Spleen (tissue), 11 donors: ENCODE measurements around the gene HOXB6. TPM values are rescaled to one million over a fixed set of nuclear protein-coding genes. Genes with fewer than 3 reads are reported as not detected.

ENCODE experiments used
- DNase-seq: peaks from one replicate; pipeline ENCODE4 v3.0.0-alpha.2; 2020
- H3K27ac ChIP-seq, 8 donors: fragments of 200-600 bp; sonication (generic) in 7 of 8; 1 replicate in 4 of 8; 2 replicates in 4 of 8; pipeline versions ENCODE4 v1.5.0 to v1.8.0; 2016 to 2021; ENCODE audit warnings: inconsistent platforms in 4 of 8, mild to moderate bottlenecking in 4 of 8, moderate library complexity in 1 of 8
- H3K27me3 ChIP-seq, 7 donors: fragments of 200-600 bp; sonication (generic) in 6 of 7; replicated peaks in 1 of 7; 1 replicate in 4 of 7; 2 replicates in 3 of 7; pipeline versions ENCODE4 v1.5.0 to v1.8.0; 2016 to 2021; ENCODE audit warnings: inconsistent platforms in 3 of 7, mild to moderate bottlenecking in 1 of 7
- H3K36me3 ChIP-seq, 6 donors: fragments of 200-600 bp; sonication (generic) in 5 of 6; 1 replicate in 4 of 6; 2 replicates in 2 of 6; pipeline versions ENCODE4 v1.5.0 to v1.8.0; 2016 to 2021; ENCODE audit warnings: inconsistent platforms in 2 of 6
- H3K4me1 ChIP-seq, 6 donors: fragments of 200-600 bp; sonication (generic) in 5 of 6; 1 replicate in 3 of 6; 2 replicates in 3 of 6; pipeline versions ENCODE4 v1.5.0 to v1.8.0; 2016 to 2021; ENCODE audit warnings: inconsistent platforms in 3 of 6
- H3K4me3 ChIP-seq, 8 donors: fragments of 200-600 bp; sonication (generic) in 7 of 8; 1 replicate in 4 of 8; 2 replicates in 4 of 8; pipeline versions ENCODE4 v1.5.0 to v1.8.0; 2016 to 2021; ENCODE audit warnings: inconsistent platforms in 4 of 8, mild to moderate bottlenecking in 4 of 8, moderate library complexity in 2 of 8
- H3K9me3 ChIP-seq, 8 donors: fragments of 200-600 bp; sonication (generic) in 7 of 8; 1 replicate in 4 of 8; 2 replicates in 4 of 8; pipeline versions ENCODE4 v1.5.0 to v1.8.0; 2016 to 2021; ENCODE audit warnings: inconsistent platforms in 4 of 8
- POLR2A ChIP-seq, 3 donors: fragments of 450-650 bp; IDR thresholded peaks; one replicate each; pipeline ENCODE4 v1.5.1; 2017; ENCODE audit warnings: antibody characterized with exemption in 3 of 3, mild to moderate bottlenecking in 1 of 3
- POLR2AphosphoS5 ChIP-seq, 3 donors: sonication (generic); formaldehyde crosslinking; IDR thresholded peaks; one replicate each; pipeline ENCODE4 v1.5.1; 2017; ENCODE audit warnings: antibody characterized with exemption in 3 of 3
- WGBS, 5 donors: extraction: QIAGEN DNeasy Blood & Tissue Kit in 3 of 5; methylation state at CpG; one replicate each; pipeline versions ENCODE4 v1.1.5 to v1.1.7; 2013 to 2018; 5-methylcytosine and 5-hydroxymethylcytosine counted together
- intact Hi-C: fragments of 100-400 bp; cut with DNase I; formaldehyde crosslinking; loops from one replicate; pipeline ENCODE4 v1.15.0; 2023; ENCODE audit warnings: low total_unique reads
- polyA plus RNA-seq, 3 donors: library from polyadenylated mRNA; stranded (reverse); fragments of 200-250 nt; gene quantifications; one replicate each; pipeline ENCODE4 v1.2.1, GENCODE V29; 2013
- total RNA-seq, 7 donors: library from RNA; depleted of rRNA in 3 of 7; stranded (reverse); fragments of >200 nt in 3 of 7; fragmentation: NEBNext Ultra II Directional in 4 of 7; extraction: Animal tissue kit (Norgen Biotek cat#: 25700) in 4 of 7; gene quantifications; one replicate each; pipeline versions ENCODE4 v1.1.0 to v1.2.1, GENCODE V29; 2016 to 2021
- TF ChIP-seq, protein P1 (sequence below), 11 experiments: fragments of 200-600 bp in 7 of 11; fragments of 450-650 bp in 4 of 11; sonication (generic) in 4 of 11; IDR thresholded peaks in 8 of 11; conservative IDR thresholded peaks in 3 of 11; 1 replicate in 7 of 11; 2 replicates in 4 of 11; pipeline versions ENCODE4 v1.4.0 to v1.8.0; 2016 to 2021; ENCODE audit warnings: antibody characterized with exemption in 11 of 11, inconsistent platforms in 4 of 11, mild to moderate bottlenecking in 1 of 11
- donor health status: healthy with polysubstance abuse.
- donor health status: DM: no; HTN: no; CAD: no; lungs with moderate emphysema.
- donor health status: DM: no; HTN: no; CAD: no.
- donor health status: Bipolar disorder and iron deficiency.
- donor health status: healthy.
- donor health status: DM: no; HTN: no; CAD: no.
- donor health status: DM: yes; HTN: yes; CAD: no.

Gene HOXB6
- total and polyA plus RNA-seq, 10 donors = 1.2 to 4.5 (median 2.9) TPM

DNA sequence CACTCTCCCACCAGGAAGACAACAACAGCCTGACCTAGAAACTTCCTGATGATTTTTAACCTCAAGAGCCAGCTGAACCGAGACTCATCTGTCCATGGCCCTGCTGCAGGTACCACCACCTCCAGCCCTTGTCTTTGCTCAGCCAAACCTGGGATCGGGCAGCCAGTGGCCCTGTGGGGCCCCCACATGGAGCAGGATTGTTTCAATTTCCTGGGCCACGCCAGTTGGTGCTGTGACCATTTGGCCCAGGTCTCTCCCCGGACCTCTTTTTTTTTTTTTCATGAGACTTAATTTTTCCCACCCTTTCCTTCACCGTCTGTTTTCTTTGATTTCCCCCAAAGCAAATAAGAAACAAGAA, 51.6 kb downstream of the HOXB6 start:
- Histone ChIP-seq H3K9me3 (no peaks in the 10 kb centered on the region), H3K4me3 (peak overlapping the region in 2 of 8 donors; percentile 15 to 24), H3K27me3 (peaks cover 0 to 48% (median 6%) of the 10 kb centered on the region in 7 donors), H3K36me3 (peaks cover 0 to 17% (median 0%) of the 10 kb centered on the region in 6 donors), H3K4me1 (peaks cover 0 to 52% (median 14%) of the 10 kb centered on the region in 6 donors), H3K27ac (peak overlapping the region; percentile 29 to 94 (median 60))
- DNase-seq = no peak
- WGBS, 5 donors = 66 to 78% (median 74%) methylated on average over 5 of the region's 5 CpGs
- intact Hi-C loops = no loop called here
- TF ChIP-seq, protein P1, sequence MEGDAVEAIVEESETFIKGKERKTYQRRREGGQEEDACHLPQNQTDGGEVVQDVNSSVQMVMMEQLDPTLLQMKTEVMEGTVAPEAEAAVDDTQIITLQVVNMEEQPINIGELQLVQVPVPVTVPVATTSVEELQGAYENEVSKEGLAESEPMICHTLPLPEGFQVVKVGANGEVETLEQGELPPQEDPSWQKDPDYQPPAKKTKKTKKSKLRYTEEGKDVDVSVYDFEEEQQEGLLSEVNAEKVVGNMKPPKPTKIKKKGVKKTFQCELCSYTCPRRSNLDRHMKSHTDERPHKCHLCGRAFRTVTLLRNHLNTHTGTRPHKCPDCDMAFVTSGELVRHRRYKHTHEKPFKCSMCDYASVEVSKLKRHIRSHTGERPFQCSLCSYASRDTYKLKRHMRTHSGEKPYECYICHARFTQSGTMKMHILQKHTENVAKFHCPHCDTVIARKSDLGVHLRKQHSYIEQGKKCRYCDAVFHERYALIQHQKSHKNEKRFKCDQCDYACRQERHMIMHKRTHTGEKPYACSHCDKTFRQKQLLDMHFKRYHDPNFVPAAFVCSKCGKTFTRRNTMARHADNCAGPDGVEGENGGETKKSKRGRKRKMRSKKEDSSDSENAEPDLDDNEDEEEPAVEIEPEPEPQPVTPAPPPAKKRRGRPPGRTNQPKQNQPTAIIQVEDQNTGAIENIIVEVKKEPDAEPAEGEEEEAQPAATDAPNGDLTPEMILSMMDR (IDR thresholded peaks at IDR 0.05 in 8 of 11, conservative IDR thresholded peaks at IDR 0.05 in 3 of 11) = no peak
- TF ChIP-seq POLR2AphosphoS5 (IDR thresholded peaks at IDR 0.05) (no peak), POLR2A (IDR thresholded peaks at IDR 0.05) (no peak)

DNA sequence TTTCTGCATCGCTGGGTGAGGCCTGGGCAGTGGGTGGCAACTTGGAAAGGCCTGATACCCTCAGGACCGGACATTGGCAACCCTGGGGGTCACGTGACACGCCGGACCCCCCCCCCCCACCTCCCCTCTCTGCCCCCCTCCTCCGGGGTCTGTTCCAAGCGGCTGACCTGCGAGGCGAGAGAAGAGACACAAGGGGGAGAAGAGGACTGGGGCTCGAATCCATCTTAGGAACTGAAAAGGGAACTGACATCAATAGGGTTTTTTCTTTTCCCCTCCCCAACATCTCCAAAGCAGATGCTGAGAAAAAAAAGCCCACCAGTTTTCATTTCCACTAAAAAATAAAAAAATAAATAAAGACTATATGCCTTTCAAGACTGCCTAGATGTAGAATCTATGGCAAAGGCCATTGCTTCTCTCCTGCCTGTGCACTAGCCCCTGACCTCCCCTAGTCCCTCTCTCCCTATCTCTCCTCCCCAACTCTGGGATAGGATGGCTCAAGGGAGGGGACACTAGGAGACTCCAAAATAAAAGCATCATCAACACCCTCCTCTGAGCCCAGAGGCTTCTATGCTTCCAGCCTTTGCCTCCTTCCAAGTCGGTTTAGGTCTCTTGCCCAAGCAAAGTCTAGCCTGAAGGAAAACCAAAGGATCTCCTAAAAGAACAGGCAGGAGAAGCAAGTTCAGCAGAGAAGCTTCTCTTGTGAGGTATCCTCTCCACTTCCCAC, 52.2 kb downstream of the HOXB6 start:
- peak overlapping the region in 2 of 8 donors; percentile 15 to 24 for H3K4me3 ChIP-seq
- peak overlapping the region; percentile 29 to 94 (median 60) for H3K27ac ChIP-seq
- TF ChIP-seq POLR2AphosphoS5 (IDR thresholded peaks at IDR 0.05) (peak in 1 of 3 donors; percentile 38), POLR2A (IDR thresholded peaks at IDR 0.05) (no peak)
- TF ChIP-seq, protein P1 (IDR thresholded peaks at IDR 0.05 in 8 of 11, conservative IDR thresholded peaks at IDR 0.05 in 3 of 11) = no peak
- intact Hi-C loops = no loop called here
- H3K4me1 ChIP-seq = peaks cover 0 to 50% (median 15%) of the 10 kb centered on the region in 6 donors
- no peak for DNase-seq
- peaks cover 0 to 47% (median 6%) of the 10 kb centered on the region in 7 donors for H3K27me3 ChIP-seq
- 49 to 60% (median 58%) methylated on average over 7 to 11 of the region's 11 CpGs for WGBS, 5 donors
- H3K36me3 ChIP-seq = peaks cover 0 to 17% (median 0%) of the 10 kb centered on the region in 6 donors
- H3K9me3 ChIP-seq = no peaks in the 10 kb centered on the region

DNA sequence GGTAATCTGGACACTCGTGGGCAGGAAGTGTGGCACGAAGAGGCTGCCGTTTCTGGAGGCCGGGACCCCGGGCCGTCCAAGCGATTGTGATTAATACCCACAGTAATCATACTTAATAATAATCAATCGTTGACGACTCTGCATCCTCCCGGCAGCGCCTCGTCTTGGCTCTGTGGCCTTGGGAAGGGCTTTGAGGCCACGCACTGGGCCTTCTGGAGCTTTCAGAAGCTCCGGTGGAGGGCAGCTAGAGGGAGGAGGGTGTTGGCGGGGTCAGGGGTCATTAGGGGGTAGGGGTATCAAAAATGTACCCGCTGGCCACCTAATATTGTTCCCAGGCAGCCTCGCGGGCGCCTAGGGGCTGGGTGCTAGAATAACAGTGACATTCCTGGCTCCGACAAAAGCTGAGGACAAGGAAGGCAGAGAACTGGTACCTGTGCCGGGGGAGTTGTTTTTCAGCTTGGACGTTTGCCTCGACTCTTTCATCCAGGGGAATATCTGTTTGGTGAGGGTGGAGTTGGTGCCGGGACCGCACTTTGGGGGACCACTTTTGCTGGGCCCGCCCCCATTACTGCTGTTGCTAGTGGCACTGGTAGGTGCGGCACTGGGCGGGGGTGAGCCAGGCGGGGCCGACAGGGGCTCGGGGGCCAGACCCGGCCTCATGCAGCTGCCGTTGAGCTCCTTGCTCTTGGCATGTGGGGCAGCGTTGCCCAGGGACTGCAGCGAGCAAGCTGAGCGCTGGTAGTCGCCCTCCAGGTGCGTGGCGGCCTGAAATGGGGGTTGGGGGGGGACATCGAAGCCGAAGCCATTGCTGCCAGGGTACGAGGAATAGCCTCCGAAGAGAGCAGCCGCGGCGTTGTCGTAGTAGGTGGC, 53.0 kb downstream of the HOXB6 start:
- DNase-seq = no peak
- H3K27ac ChIP-seq = peak overlapping the region; percentile 41 to 94 (median 56)
- peaks cover 0 to 50% (median 15%) of the 10 kb centered on the region in 6 donors for H3K4me1 ChIP-seq
- H3K36me3 ChIP-seq = peaks cover 0 to 17% (median 0%) of the 10 kb centered on the region in 6 donors
- intact Hi-C loops = no loop called here
- H3K9me3 ChIP-seq = no peaks in the 10 kb centered on the region
- H3K27me3 ChIP-seq = peaks cover 0 to 46% (median 6%) of the 10 kb centered on the region in 7 donors
- peak overlapping the region in 1 of 8 donors; percentile 9 for H3K4me3 ChIP-seq
- no peak for TF ChIP-seq POLR2A (IDR thresholded peaks at IDR 0.05)
- TF ChIP-seq, protein P1 (IDR thresholded peaks at IDR 0.05 in 8 of 11, conservative IDR thresholded peaks at IDR 0.05 in 3 of 11) = no peak
- no peak for TF ChIP-seq POLR2AphosphoS5 (IDR thresholded peaks at IDR 0.05)
- WGBS, 5 donors = 80 to 88% (median 85%) methylated on average over 36 to 47 of the region's 47 CpGs
